GM12873 (cell line): ENCODE results near the gene RALGAPA1.

Source experiments
- CTCF ChIP-seq: IDR thresholded peaks from 2 replicates; pipeline ENCODE4 v1.5.1; 2012; ENCODE audit warnings: low read depth, mild to moderate bottlenecking, moderate library complexity, low read length, control low read depth; ENCODE audit not compliant: insufficient read depth; ENCODE audit errors: missing control alignments

The RALGAPA1 gene

DNA sequence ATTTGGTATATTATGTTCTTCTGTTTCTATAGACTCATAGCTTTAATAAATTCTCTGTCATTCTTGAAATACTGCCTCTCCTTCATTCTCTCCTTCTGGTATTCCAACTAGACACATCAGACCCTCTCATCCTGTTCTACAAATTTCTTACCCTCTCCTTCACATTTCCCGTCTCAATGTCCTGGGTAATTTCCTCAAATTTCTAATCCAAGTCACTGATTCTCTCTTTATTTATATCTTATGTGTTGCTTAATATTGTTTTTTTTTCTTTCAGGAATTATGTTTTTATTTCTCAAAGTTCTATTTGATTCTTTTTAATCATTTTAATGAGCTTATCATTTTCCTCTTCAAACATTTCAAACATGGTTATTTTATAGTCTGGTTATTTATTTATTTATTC, 94.0 kb downstream of the RALGAPA1 start:
- TF ChIP-seq CTCF, result no peak

DNA sequence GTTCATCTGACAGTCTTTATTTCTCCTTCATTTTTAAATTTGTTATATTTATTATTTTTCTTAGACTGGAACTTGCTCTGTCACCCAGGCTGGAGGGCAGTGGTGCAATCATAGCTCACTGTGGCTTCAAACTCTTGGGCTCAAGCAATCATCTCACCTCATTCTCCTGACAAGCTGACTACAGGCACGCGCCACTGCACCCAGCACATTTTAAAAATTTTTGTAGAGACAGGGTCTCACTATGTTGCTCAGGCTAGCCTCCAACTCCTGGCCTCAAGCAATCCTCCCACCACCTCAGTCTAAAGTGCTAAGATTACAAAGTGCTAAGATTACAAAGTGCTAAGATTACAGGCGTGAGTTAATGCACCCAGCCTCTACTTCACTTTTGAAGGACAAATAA, 96.6 kb downstream of the RALGAPA1 start:
- no peak for TF ChIP-seq CTCF

DNA sequence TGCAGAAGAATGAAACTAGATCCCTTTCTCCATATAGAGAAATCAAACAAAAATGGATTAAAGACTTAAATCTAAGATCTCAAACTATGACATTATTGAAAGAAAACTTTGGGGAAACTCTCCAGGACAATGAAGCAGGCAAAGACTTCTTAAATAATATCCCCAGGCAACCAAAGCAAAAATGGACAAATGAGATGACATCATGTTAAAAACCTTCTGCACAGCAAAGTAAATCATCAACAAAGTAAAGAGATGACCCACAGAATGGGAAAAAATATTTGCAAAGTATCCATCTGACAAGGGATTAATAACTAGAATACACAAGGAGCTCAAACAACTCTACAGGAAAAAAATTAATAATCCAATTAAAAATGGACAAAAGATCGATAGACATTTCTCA, 101.0 kb downstream of the RALGAPA1 start:
- no peak for TF ChIP-seq CTCF

- no peak for TF ChIP-seq CTCF
Observed at GRCh38 chr14:35705636-35706035, 103.5 kb downstream of the RALGAPA1 start.

GRCh38 chr14:35704793-35705493, 104.2 kb downstream of the RALGAPA1 start:
- TF ChIP-seq CTCF, result no peak

DNA sequence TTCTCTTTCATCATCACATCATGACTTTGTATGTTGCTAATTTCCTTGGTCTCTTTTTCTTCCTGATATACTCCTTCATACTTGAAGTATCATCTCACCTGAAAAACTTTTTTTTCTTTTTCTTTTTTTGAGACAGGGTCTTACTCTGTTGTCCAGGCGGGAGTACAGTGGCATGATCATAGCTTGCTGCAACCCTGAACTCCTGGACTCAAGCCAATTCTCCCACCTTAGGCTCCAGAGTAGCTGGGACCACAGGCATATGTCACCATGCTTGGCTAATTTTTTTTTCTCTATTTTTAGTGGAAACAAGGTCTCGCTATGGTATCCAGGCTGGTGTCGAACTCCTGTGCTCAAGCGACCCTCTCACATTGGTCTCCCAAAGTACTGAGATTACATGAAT, 107.6 kb downstream of the RALGAPA1 start:
- no peak for TF ChIP-seq CTCF

DNA sequence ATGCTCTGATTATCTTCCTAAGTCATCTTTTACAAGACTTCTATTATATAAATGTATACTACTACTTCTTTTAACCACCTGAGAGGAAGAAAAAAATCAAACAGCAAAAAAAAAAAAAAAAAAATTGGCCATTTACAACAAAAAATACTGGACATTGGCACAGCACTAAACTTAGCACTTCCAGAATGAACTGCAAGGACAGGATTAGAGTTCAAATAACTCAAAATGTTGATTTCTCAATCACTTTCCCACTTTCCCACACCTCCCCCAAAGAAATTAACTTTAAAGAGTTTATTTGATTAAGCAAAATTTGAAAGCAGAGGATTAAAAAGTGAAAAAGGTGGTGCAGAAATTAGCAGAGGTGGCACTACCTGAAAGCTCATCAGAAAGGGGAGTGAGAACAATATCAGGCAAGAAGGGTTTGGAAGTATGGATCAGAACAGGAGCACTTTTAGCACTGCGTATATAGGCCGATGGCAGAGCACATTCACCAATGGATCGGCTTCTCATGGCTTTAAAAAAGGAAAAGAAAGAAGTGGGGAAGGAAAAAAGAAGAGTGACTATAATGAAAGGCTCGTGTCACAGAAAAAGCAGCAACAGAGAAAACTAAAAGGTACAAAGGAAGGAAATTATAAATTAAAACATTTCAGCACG, 109.2 kb downstream of the RALGAPA1 start:
- no peak for TF ChIP-seq CTCF
